ENCODE data around the gene RNF217.
"Not testable (repeated sequence)": the region's sequence is repeated elsewhere in the genome, so short reads cannot be mapped to it uniquely, and the experiment has no call there.

The RNF217 gene

DNA sequence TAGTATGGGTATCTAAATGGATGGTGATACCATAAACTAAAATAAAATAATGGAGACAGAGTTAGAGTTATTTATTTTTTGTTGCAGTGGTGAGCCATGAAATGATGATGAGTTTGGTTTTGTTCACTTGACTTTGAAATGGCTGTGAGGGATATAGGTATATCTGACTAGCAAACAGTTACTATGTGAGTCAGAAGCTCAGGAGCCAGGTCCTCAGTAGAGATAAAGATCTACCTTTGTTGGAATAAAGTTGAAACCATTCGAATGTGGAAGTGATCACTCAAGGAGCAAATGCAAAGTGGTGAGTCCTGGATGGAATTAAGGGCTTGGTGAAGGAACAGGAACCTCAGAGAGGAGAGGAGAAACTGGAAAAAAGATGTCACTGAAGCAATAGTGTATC lies 105.3 kb downstream of the RNF217 start:
- H3K4me2 ChIP-seq = 0 out of 2 replicates have a peak overlapping the region, but pooled peaks have one; percentile 36
- H4K20me1 ChIP-seq = no peaks in the 10 kb centered on the region
- no peaks in the 10 kb centered on the region for H3K27me3 ChIP-seq
- no peak overlapping the region for H3K9ac ChIP-seq
- H3K36me3 ChIP-seq = no peaks in the 10 kb centered on the region
- no peaks in the 10 kb centered on the region for H3K9me3 ChIP-seq
- H3K4me3 ChIP-seq = no peak overlapping the region
- H3K27ac ChIP-seq = no peak overlapping the region
- no peak for TF ChIP-seq Cebpa-rat (IDR thresholded peaks at IDR 0.05)
- peaks cover 8% of the 10 kb centered on the region for H3K4me1 ChIP-seq

DNA sequence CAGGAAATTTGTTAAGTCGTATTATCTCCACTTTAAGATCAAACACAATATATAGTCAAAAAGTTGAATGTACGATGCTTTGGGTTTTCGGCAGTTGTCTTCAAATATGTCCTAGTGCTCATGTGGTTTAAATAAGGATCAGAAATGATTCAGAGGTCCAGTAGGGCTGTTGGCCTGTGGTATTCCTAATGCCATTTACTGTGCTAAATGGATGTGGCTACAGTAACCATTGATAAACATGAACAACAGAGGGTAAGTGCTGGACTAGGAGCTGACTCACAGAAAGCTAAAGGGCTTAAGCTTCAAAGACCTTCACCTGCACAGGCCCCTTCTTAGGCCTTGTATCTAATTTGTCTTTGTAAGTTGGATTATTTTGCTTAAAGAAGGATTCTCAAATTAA lies 110.8 kb downstream of the RNF217 start:
- Histone ChIP-seq H3K27ac (no peak overlapping the region), H3K36me3 (no peaks in the 10 kb centered on the region), H4K20me1 (no peaks in the 10 kb centered on the region), H3K4me1 (no peaks in the 10 kb centered on the region), H3K9ac (no peak overlapping the region), H3K4me2 (no peak overlapping the region), H3K4me3 (no peak overlapping the region), H3K27me3 (no peaks in the 10 kb centered on the region), H3K9me3 (no peaks in the 10 kb centered on the region)
- no peak for TF ChIP-seq Cebpa-rat (IDR thresholded peaks at IDR 0.05)

DNA sequence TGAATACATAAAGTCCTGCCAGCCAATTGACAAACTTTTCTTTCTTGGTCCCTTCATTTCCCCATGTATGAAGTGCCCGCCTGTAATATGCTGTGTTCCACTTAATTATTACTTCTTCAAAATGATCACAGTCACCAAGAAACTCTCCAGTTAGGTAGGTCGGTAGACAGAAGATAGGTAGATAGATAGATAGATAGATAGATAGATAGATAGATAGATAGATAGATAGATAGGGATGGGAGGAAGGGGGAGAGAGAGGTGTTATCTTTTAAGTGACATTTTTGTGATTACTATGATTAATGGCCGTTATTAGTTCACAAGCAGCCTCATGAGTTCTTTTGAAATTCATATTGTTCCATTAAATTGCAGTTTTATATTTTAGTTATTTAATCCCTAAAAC lies 111.9 kb downstream of the RNF217 start:
- no peaks in the 10 kb centered on the region for H3K27me3 ChIP-seq
- no peak overlapping the region for H3K9ac ChIP-seq
- TF ChIP-seq Cebpa-rat (IDR thresholded peaks at IDR 0.05) = no peak
- H3K36me3 ChIP-seq = no peaks in the 10 kb centered on the region
- H3K4me3 ChIP-seq = no peak overlapping the region
- H3K4me1 ChIP-seq = no peaks in the 10 kb centered on the region; the same call in 1 of the 2 replicates
- no peak overlapping the region for H3K27ac ChIP-seq
- H3K9me3 ChIP-seq = no peaks in the 10 kb centered on the region
- H3K4me2 ChIP-seq = no peak overlapping the region
- H4K20me1 ChIP-seq = no peaks in the 10 kb centered on the region

GRCh38 chr6:125075073-125075472 lies 112.8 kb downstream of the RNF217 start:
- not testable (repeated sequence) for H3K27ac ChIP-seq, H3K36me3 ChIP-seq, H3K4me3 ChIP-seq, H3K4me2 ChIP-seq, H3K9me3 ChIP-seq, H3K4me1 ChIP-seq, H3K9ac ChIP-seq, H3K27me3 ChIP-seq, H4K20me1 ChIP-seq

DNA sequence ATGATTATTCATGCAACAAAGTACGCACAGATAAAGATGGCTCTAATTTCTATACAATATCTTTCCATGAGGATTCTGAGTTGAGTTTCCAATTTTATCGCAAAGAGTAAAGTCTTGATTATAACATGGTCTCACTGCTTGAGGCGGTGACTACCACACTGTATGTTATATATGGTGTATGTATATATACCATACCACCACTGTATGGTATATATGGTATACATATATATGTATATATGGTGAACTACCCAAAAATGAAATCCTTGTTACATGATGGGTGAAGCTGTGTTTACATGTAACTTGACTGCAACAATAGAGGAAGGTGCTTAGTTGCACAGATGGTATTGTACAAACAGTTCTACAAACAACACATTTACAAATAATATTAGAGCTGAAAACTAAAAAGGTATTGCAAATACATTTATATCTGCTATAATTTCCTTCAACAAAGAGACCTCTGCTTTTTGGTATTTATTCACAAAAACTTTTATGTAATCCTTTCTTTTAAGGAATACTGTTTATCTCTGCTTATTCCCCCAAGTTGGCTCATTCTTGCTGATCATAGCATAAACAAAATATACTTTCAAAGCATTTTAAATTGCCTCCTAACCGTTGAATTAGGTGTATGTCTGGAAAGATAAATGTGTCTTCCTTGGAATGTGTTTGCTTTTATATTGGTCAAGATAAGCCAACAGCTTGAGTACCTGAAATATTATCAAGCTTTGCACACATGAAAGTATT lies 113.7 kb downstream of the RNF217 start:
- no peak overlapping the region for H3K9ac ChIP-seq
- H3K27ac ChIP-seq = no peak overlapping the region
- no peak for TF ChIP-seq Cebpa-rat (IDR thresholded peaks at IDR 0.05)
- peaks cover 12% of the 10 kb centered on the region for H3K4me1 ChIP-seq
- no peaks in the 10 kb centered on the region for H3K9me3 ChIP-seq
- H3K36me3 ChIP-seq = no peaks in the 10 kb centered on the region
- no peaks in the 10 kb centered on the region for H4K20me1 ChIP-seq
- no peaks in the 10 kb centered on the region for H3K27me3 ChIP-seq
- no peak overlapping the region for H3K4me2 ChIP-seq
- no peak overlapping the region for H3K4me3 ChIP-seq

DNA sequence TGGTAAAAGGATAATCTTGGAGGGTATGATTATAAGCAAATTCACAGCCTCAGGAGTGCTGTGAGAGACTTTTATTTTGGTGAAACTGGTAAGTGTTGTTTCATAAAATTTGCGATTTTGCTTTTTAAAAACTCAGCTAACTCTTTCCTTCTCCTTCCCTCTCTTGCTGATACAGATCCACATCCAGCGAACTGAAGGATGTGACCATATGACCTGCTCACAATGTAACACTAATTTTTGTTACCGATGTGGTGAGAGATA lies 114.2 kb downstream of the RNF217 start:
- Histone ChIP-seq H3K27me3 (no peaks in the 10 kb centered on the region), H3K9me3 (no peaks in the 10 kb centered on the region), H3K36me3 (no peaks in the 10 kb centered on the region), H4K20me1 (no peaks in the 10 kb centered on the region), H3K4me2 (no peak overlapping the region), H3K9ac (no peak overlapping the region), H3K4me1 (peaks cover 17% of the 10 kb centered on the region), H3K27ac (no peak overlapping the region), H3K4me3 (no peak overlapping the region)
- TF ChIP-seq Cebpa-rat (IDR thresholded peaks at IDR 0.05) = no peak

GRCh38 chr6:125077453-125077852 lies 115.2 kb downstream of the RNF217 start:
- TF ChIP-seq Cebpa-rat (IDR thresholded peaks at IDR 0.05) = no peak
- Histone ChIP-seq H3K4me1 (peaks cover 28% of the 10 kb centered on the region), H3K36me3 (no peaks in the 10 kb centered on the region), H3K4me2 (no peak overlapping the region), H3K9ac (no peak overlapping the region), H3K27ac (no peak overlapping the region), H3K9me3 (no peaks in the 10 kb centered on the region), H4K20me1 (no peaks in the 10 kb centered on the region), H3K27me3 (no peaks in the 10 kb centered on the region), H3K4me3 (no peak overlapping the region)

- no peaks in the 10 kb centered on the region for H4K20me1 ChIP-seq
- H3K36me3 ChIP-seq = no peaks in the 10 kb centered on the region
- peaks cover 28% of the 10 kb centered on the region for H3K4me1 ChIP-seq
- H3K9me3 ChIP-seq = no peaks in the 10 kb centered on the region
- H3K27ac ChIP-seq = no peak overlapping the region
- no peak for TF ChIP-seq Cebpa-rat (IDR thresholded peaks at IDR 0.05)
- H3K9ac ChIP-seq = no peak overlapping the region
- no peaks in the 10 kb centered on the region for H3K27me3 ChIP-seq
- H3K4me3 ChIP-seq = no peak overlapping the region
- H3K4me2 ChIP-seq = no peak overlapping the region; the same call in 1 of the 2 replicates
Measured at GRCh38 chr6:125078602-125079321, 116.5 kb downstream of the RNF217 start.

- Histone ChIP-seq H3K4me2 (no peak overlapping the region), H3K9me3 (no peaks in the 10 kb centered on the region), H4K20me1 (no peaks in the 10 kb centered on the region), H3K4me1 (peaks cover 28% of the 10 kb centered on the region), H3K27me3 (no peaks in the 10 kb centered on the region), H3K9ac (no peak overlapping the region), H3K27ac (no peak overlapping the region), H3K36me3 (no peaks in the 10 kb centered on the region), H3K4me3 (no peak overlapping the region)
- no peak for TF ChIP-seq Cebpa-rat (IDR thresholded peaks at IDR 0.05)
Measured at GRCh38 chr6:125082908-125083683, 120.9 kb downstream of the RNF217 start.

DNA sequence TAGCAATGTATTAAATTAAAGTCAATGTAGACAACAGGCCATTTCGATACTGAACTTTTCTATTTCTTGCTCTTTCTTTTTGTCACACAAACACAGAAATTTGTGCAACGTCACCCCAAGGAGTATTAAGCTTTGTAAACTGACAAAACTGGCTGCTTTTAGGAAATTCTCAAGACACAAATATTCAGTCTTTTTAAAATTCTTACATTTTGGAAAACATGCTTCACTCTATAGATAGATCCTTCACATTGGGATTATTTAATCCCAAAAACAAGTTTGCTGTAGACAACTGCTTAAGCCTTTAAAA lies 121.4 kb downstream of the RNF217 start:
- Histone ChIP-seq H3K4me1 (peaks cover 28% of the 10 kb centered on the region), H3K9me3 (no peaks in the 10 kb centered on the region), H3K9ac (no peak overlapping the region), H3K4me2 (no peak overlapping the region), H3K27ac (no peak overlapping the region), H3K4me3 (no peak overlapping the region), H3K36me3 (no peaks in the 10 kb centered on the region), H3K27me3 (no peaks in the 10 kb centered on the region), H4K20me1 (no peaks in the 10 kb centered on the region)
- TF ChIP-seq Cebpa-rat (IDR thresholded peaks at IDR 0.05) = no peak

All from BLaER1 (cell line).